HG03571 (cell line): ENCODE results near the gene DUSP21.
"Not testable (repeated sequence)": the region's sequence is repeated elsewhere in the genome, so short reads cannot be mapped to it uniquely, and the experiment has no call there.

Experiments used
- ATAC-seq: cut with Tn5 transposase; IDR thresholded peaks from one replicate; pipeline ENCODE4 v1.9.1; 2021; ENCODE audit not compliant: unreplicated experiment

Gene DUSP21

GRCh38 chrX:44875185-44875489 lies 31.3 kb downstream of the DUSP21 start:
- no peak for ATAC-seq

GRCh38 chrX:44876086-44876485 lies 32.3 kb downstream of the DUSP21 start:
- ATAC-seq: no peak

DNA sequence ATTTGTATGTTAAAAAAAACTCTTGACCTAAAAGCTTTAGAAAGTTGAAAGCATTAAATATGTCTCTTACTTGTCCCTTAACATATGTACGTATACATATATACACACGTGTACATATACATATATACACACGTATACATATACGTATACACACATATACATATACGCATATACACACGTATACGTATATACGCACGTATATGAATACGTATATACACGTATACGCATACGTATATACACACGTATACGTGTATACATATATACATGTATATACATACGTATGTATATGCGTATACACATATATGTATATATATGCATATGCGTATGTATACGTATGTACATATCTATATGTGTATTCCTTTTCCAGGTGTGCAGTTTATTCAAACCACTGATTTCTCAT lies 32.9 kb downstream of the DUSP21 start:
- ATAC-seq: no peak

DNA sequence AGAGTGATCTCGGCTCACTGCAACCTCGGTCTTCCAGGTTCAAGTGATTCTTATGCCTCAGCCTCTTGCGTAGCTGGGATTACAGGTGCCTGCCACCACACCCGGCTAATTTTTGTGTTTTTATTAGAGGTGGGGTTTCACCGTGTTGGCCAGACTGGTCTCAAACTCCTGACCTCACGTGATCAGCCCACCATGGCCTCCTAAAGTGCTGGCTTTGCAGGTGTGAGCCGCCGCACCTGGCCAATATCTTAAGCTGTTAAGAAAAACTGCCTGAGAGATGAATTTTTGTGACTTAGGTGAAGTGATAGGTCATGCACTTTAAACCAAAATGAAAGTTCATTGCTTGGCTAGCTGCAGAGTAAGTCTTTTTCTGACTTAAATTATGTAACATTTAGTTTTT lies 35.0 kb downstream of the DUSP21 start:
- ATAC-seq: no peak

DNA sequence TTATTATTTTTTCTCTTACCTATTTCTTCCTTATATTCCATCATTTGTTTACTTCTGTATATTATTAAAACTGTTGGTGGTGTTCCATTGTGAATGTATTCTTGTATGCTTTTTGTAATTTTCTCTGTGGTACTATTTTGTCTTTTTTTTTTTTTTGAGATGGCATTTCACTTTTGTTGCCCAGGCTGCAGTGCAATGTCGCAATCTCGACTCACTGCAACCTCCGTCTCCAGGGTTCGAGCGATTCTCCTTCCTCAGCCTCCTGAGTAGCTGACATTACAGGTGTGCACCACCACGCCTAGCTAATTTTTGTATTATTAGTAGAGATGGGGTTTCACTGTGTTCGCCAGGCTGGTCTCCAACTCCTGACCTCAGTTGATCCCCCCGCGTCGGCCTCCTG lies 37.7 kb downstream of the DUSP21 start:
- no peak for ATAC-seq

- ATAC-seq: no peak
Observed at GRCh38 chrX:44882635-44883034, 38.8 kb downstream of the DUSP21 start.

DNA sequence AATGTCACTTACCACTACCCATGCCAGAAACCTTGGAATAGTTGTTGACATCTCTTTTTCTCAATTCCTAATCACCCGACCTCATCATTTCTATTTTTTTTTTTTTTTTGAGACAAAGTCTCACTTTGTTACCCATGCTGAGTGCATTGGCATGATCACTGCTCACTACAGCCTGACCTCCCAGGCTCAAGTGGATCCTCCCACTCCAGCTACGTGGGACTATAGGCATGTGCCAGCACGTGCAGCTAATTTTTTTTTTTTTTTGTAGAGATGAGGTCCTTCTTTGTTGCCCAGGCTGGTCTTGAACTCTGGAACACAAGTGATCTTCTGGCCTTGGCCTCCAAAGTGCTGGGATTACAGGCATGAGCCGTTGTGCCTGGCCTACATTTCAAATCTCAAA lies 41.1 kb downstream of the DUSP21 start:
- ATAC-seq: no peak

DNA sequence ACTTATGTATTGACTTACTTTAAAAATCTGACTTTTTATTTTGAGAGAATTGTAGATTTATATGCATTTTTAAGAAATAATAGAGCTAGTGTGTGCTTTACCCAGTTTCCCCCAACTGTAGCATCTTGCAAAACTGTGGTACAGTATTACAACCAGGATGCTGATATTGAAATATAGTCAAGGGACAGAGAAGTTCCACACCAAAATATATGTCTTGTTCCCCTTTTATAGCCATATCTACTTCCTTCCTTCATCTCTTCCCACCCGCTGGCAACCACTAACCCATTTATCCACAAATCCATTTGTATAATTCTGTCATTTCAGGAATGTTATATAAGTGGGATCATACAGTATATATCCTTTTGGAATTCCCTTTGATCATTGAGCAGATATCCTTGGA lies 46.0 kb downstream of the DUSP21 start:
- no peak for ATAC-seq

- ATAC-seq: no peak
Observed at GRCh38 chrX:44890247-44890646, 46.4 kb downstream of the DUSP21 start.

- not testable (repeated sequence) for ATAC-seq
Observed at GRCh38 chrX:44890687-44891086, 46.9 kb downstream of the DUSP21 start.

DNA sequence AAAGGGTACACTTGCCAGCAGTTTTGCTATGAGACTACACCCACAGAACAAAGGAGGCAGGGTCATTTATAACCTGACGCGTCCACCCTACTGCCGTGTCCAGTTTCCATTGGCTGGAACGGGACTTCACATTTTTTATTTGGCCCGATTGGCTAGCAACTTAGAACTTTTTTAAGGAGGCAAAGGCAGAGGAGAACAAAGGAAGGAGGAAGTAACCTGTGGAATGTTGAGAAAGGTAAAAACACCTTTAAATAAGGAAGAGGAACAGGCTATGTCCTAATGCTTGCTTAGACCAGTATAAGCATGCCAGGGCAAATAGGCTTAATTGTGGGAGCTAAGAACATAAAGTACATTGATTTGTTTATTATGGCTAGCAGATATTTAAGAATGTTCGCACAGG lies 47.8 kb downstream of the DUSP21 start:
- ATAC-seq: no peak
